Measurements from ENCODE around the gene NPAT. TPM values are rescaled to one million over a fixed set of nuclear protein-coding genes. Genes with fewer than 3 reads are reported as not detected.

The NPAT gene
- 16.7 TPM for total RNA-seq
- long read RNA-seq, partial matches to known transcripts: 2 of 7 reads
- long read RNA-seq, other reads (novel, unspliced or antisense): 5 of 7 reads

- TF ChIP-seq, protein P1, sequence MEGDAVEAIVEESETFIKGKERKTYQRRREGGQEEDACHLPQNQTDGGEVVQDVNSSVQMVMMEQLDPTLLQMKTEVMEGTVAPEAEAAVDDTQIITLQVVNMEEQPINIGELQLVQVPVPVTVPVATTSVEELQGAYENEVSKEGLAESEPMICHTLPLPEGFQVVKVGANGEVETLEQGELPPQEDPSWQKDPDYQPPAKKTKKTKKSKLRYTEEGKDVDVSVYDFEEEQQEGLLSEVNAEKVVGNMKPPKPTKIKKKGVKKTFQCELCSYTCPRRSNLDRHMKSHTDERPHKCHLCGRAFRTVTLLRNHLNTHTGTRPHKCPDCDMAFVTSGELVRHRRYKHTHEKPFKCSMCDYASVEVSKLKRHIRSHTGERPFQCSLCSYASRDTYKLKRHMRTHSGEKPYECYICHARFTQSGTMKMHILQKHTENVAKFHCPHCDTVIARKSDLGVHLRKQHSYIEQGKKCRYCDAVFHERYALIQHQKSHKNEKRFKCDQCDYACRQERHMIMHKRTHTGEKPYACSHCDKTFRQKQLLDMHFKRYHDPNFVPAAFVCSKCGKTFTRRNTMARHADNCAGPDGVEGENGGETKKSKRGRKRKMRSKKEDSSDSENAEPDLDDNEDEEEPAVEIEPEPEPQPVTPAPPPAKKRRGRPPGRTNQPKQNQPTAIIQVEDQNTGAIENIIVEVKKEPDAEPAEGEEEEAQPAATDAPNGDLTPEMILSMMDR (IDR thresholded peaks at IDR 0.05): peak; percentile 80
- peak; percentile 98 for ATAC-seq
- intact Hi-C loops (cut with DNase I): no loop called here
Measured at GRCh38 chr11:108222574-108223347, at the start of gene NPAT, which contains the start of gene ATM. TSS of gene NPAT (minus strand) at chr11:108222638. CDS start at chr11:108222536, 102 bp downstream. TSS of gene ATM (plus strand) at chr11:108223067. CDS start at chr11:108227625, 4,558 bp downstream.

GRCh38 chr11:108269583-108269982 is 47.1 kb upstream of the NPAT start:
- TF ChIP-seq, protein P1 (IDR thresholded peaks at IDR 0.05): no peak
- no peak for ATAC-seq
- Histone ChIP-seq H3K27me3 (ENCODE audit: low read depth) (no peaks in the 10 kb centered on the region), H3K4me3 (no peak overlapping the region), H3K27ac (no peak overlapping the region), H3K9me3 (no peaks in the 10 kb centered on the region), H3K36me3 (peaks cover 70% of the 10 kb centered on the region), H3K4me1 (no peaks in the 10 kb centered on the region)
- no peak for DNase-seq
- intact Hi-C loops (cut with DNase I): no loop called here

More at GRCh38 chr11:108222574-108223347, at the start of gene NPAT, which contains the start of gene ATM:
- Histone ChIP-seq H3K36me3 (peaks cover 4% of the 10 kb centered on the region), H3K27ac (peak within 1 kb of the TSS; percentile 96), H3K9me3 (no peaks in the 10 kb centered on the region), H3K4me1 (peaks cover 56% of the 10 kb centered on the region), H3K27me3 (ENCODE audit: low read depth) (no peaks in the 10 kb centered on the region), H3K4me3 (peak within 1 kb of the TSS; percentile 80)
- DNase-seq: peak; percentile 100

DNA sequence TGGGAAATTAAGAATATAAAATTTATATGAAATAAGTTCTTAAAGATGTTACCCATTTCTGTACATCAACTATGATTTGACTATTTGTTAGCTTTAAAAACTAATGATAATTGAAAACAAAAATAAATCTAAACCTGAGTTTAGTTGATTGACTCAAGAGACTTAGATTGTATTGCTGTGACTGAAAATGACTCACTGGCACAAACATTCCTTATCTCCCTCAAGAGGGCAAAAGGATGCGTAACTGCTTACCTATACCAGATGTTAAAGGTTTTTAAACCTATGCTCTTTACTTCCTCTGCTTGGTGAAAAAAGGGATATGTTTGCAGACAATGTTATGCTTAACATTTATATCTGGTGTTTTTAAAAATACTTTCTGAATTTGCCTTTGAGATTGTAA is 30.7 kb upstream of the NPAT start:
- Histone ChIP-seq H3K27ac (no peak overlapping the region), H3K27me3 (ENCODE audit: low read depth) (no peaks in the 10 kb centered on the region), H3K4me3 (no peak overlapping the region), H3K4me1 (no peaks in the 10 kb centered on the region), H3K36me3 (peaks cover 96% of the 10 kb centered on the region), H3K9me3 (no peaks in the 10 kb centered on the region)
- ATAC-seq (no peak), DNase-seq (no peak)
- TF ChIP-seq, protein P1 (IDR thresholded peaks at IDR 0.05): no peak
- intact Hi-C loops (cut with DNase I): no loop called here

- no peak for ATAC-seq
- Histone ChIP-seq H3K27me3 (ENCODE audit: low read depth) (no peaks in the 10 kb centered on the region), H3K9me3 (no peaks in the 10 kb centered on the region), H3K27ac (no peak overlapping the region), H3K36me3 (peaks cover 61% of the 10 kb centered on the region), H3K4me1 (no peaks in the 10 kb centered on the region), H3K4me3 (no peak overlapping the region)
- TF ChIP-seq, protein P1 (IDR thresholded peaks at IDR 0.05): no peak
- intact Hi-C loops (cut with DNase I): no loop called here
- DNase-seq: no peak
Measured at GRCh38 chr11:108246885-108247284, 24.4 kb upstream of the NPAT start.

DNA sequence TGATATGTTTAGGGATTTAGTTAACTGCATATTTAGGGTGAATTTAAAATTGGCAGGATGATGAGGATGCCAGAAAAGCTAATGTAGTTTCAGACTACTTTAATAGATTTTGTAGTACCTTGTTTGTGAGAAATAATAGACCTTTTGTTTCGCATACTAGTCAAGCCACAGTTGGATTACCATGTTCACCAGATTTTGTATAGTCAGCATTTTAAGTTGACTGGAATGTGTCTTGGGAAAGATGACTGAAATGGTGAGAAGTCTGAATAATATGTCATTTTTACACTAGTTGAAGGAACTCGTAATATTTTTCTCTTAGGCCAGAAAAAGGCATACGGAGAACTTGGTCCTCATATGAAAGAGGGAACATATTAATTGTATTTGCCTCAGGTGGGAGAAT is 23.9 kb upstream of the NPAT start:
- H3K9me3 ChIP-seq: no peaks in the 10 kb centered on the region
- no peak for DNase-seq
- no peak overlapping the region for H3K27ac ChIP-seq
- intact Hi-C loops (cut with DNase I): no loop called here
- H3K4me1 ChIP-seq: no peaks in the 10 kb centered on the region
- H3K27me3 ChIP-seq (ENCODE audit: low read depth): no peaks in the 10 kb centered on the region
- no peak overlapping the region for H3K4me3 ChIP-seq
- TF ChIP-seq, protein P1 (IDR thresholded peaks at IDR 0.05): no peak
- no peak for ATAC-seq
- H3K36me3 ChIP-seq: peaks cover 55% of the 10 kb centered on the region
